GM19455 (cell line): ENCODE results near the gene OOSP4A.

Experiments
- ATAC-seq: cut with Tn5 transposase; IDR thresholded peaks from one replicate; pipeline ENCODE4 v1.9.1; 2021; ENCODE audit not compliant: unreplicated experiment

Gene OOSP4A

GRCh38 chr11:59963733-59964132, at the start of gene OOSP4A:
TSS of gene OOSP4A (plus strand) at chr11:59964033. CDS start at chr11:59964033, 0 bp downstream.
- ATAC-seq = no peak

- ATAC-seq = no peak
Observed at GRCh38 chr11:59918480-59918879, 45.4 kb upstream of the OOSP4A start.

GRCh38 chr11:59918987-59919589, 44.7 kb upstream of the OOSP4A start:
- no peak for ATAC-seq

- ATAC-seq = no peak
Observed at GRCh38 chr11:59923813-59924212, 40.0 kb upstream of the OOSP4A start.

- no peak for ATAC-seq
Observed at GRCh38 chr11:59931688-59932087, 32.1 kb upstream of the OOSP4A start.

GRCh38 chr11:59938132-59938531, 25.7 kb upstream of the OOSP4A start, which contains the start of gene OOSP1:
TSS of gene OOSP1 (plus strand) at chr11:59938432. CDS start at chr11:59938455, 23 bp downstream.
- no peak for ATAC-seq

GRCh38 chr11:59938718-59939117, 25.1 kb upstream of the OOSP4A start:
- no peak for ATAC-seq

- ATAC-seq = no peak
Observed at GRCh38 chr11:59939482-59939881, 24.4 kb upstream of the OOSP4A start.

- ATAC-seq = no peak
Observed at GRCh38 chr11:59941091-59941490, 22.7 kb upstream of the OOSP4A start.

GRCh38 chr11:59943997-59944714, 19.7 kb upstream of the OOSP4A start:
- no peak for ATAC-seq

- no peak for ATAC-seq
Observed at GRCh38 chr11:59944720-59945119, 19.1 kb upstream of the OOSP4A start.

GRCh38 chr11:59953463-59954218, 10.2 kb upstream of the OOSP4A start:
- ATAC-seq = no peak

- ATAC-seq = no peak
Observed at GRCh38 chr11:59954219-59954847, 9.5 kb upstream of the OOSP4A start.

GRCh38 chr11:59957094-59957493, 6.7 kb upstream of the OOSP4A start:
- no peak for ATAC-seq

- no peak for ATAC-seq
Observed at GRCh38 chr11:59960502-59961381, 3.1 kb upstream of the OOSP4A start.

GRCh38 chr11:59962107-59962482, 1.7 kb upstream of the OOSP4A start:
- ATAC-seq = no peak

GRCh38 chr11:59965424-59965823, 1.6 kb downstream of the OOSP4A start:
- ATAC-seq = no peak

- no peak for ATAC-seq
Observed at GRCh38 chr11:59966201-59966600, 2.4 kb downstream of the OOSP4A start.

- no peak for ATAC-seq
Observed at GRCh38 chr11:59967677-59968394, 4.0 kb downstream of the OOSP4A start.

- ATAC-seq = no peak
Observed at GRCh38 chr11:59968395-59968783, 4.6 kb downstream of the OOSP4A start.
